ENCODE data around the gene FADS3. TPM values are rescaled to one million over a fixed set of nuclear protein-coding genes. Genes with fewer than 3 reads are reported as not detected.
A peak's percentile ranks its signal among the peaks of the same experiment; 100 is the strongest.

FADS3 gene
- total RNA-seq, 2 experiments from 2014 or later, result 10.3 to 13.9 TPM

DNA sequence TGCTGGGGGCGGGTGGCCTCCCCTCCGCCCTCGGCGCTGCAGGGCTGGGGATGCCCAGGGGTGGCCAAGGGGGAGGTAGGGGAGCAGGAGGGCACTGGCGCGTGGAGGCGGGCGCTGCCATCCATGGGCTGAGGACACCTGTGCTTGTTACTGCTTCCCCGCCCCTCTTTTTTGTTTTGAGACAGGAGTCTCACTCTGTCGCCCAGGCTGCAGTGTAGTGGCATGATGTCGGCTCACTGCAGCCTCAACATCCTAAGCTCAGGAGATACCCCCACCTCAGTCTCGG is 683 bp upstream of the FADS3 start:
- CTCF ChIA-PET, result interaction anchor here (0.9 to 3.5 kb wide), 6 partner anchors 9 to 216 kb away, joined by 3 to 14 read pairs (median 8); no protein-coding TSS in a partner anchor
- Mint-ChIP-seq H3K27me3 (no peaks in the 10 kb centered on the region), H3K4me1 (ENCODE audit: low read depth) (peaks cover 2% of the 10 kb centered on the region), H3K9me3 (no peaks in the 10 kb centered on the region), H3K4me3 (peak overlapping the region; percentile 53), H3K27ac (no peak overlapping the region), H3K36me3 (ENCODE audit: low read depth) (no peaks in the 10 kb centered on the region)
- ATAC-seq, result peak; percentile 60
- no peak for DNase-seq
- POLR2A ChIA-PET, result interaction anchor here (1.5 kb wide), 1 partner anchor 21 kb away, joined by 3 read pairs; no protein-coding TSS in a partner anchor
- intact Hi-C loops (cut with micrococcal nuclease), result no loop called here
- TF ChIP-seq, protein P1, sequence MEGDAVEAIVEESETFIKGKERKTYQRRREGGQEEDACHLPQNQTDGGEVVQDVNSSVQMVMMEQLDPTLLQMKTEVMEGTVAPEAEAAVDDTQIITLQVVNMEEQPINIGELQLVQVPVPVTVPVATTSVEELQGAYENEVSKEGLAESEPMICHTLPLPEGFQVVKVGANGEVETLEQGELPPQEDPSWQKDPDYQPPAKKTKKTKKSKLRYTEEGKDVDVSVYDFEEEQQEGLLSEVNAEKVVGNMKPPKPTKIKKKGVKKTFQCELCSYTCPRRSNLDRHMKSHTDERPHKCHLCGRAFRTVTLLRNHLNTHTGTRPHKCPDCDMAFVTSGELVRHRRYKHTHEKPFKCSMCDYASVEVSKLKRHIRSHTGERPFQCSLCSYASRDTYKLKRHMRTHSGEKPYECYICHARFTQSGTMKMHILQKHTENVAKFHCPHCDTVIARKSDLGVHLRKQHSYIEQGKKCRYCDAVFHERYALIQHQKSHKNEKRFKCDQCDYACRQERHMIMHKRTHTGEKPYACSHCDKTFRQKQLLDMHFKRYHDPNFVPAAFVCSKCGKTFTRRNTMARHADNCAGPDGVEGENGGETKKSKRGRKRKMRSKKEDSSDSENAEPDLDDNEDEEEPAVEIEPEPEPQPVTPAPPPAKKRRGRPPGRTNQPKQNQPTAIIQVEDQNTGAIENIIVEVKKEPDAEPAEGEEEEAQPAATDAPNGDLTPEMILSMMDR (IDR thresholded peaks at IDR 0.05), result no peak

DNA sequence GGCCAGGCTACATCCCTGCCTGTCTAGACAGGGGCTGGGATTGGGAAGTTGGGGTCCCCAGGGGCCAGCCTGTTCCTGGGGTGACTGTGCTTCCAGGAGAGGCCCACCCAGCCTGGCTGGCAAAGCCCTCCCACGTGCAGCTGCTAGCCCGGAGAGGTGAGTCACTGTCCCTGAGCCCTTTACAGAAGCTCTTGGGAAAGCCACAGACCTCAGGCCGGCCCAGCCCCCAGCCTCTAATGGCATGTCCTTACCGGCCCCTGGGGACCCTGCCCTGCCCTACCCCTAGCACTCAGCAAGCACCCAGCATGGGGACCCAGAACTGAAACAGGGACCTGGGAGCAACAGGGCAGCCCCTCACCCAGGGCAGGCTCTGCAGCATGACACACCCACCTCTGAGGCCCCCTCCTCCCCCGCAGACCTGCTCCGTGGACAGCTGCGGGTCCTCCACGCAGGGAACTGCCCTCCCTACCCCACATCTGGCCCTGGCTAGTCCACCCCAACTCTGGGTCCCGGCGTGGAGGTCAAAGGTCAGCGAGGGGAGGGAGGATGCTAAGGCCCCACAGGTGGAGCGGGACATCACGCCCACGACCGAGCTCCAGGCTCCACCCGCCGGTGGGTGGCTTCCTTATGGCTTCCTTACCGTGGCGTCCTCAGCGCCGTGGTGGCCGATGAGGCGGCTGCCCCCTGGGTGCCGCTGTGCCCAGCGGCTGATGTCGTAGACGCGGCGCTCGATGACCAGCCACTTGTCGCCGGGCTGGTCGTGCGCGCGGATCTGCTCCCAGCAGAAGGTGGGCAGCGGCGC is 615 bp downstream of the FADS3 start:
- DNase-seq (peak; percentile 73), ATAC-seq (peak; percentile 54)
- Mint-ChIP-seq H3K36me3 (ENCODE audit: low read depth) (no peaks in the 10 kb centered on the region), H3K4me1 (ENCODE audit: low read depth) (peaks cover 2% of the 10 kb centered on the region), H3K27ac (no peak overlapping the region), H3K9me3 (no peaks in the 10 kb centered on the region), H3K27me3 (no peaks in the 10 kb centered on the region), H3K4me3 (peak overlapping the region; percentile 77)
- TF ChIP-seq, protein P1 (IDR thresholded peaks at IDR 0.05), result no peak
- CTCF ChIA-PET, result interaction anchor here (0.7 to 3.5 kb wide), 5 partner anchors 14 to 233 kb away, joined by 3 to 14 read pairs (median 4); partner anchors contain the start of gene INCENP
- intact Hi-C loops (cut with micrococcal nuclease), result no loop called here
- POLR2A ChIA-PET, result interaction anchor here (0.6 to 1.5 kb wide), 5 partner anchors 20 to 228 kb away, joined by 3 to 4 read pairs (median 3); no protein-coding TSS in a partner anchor

DNA sequence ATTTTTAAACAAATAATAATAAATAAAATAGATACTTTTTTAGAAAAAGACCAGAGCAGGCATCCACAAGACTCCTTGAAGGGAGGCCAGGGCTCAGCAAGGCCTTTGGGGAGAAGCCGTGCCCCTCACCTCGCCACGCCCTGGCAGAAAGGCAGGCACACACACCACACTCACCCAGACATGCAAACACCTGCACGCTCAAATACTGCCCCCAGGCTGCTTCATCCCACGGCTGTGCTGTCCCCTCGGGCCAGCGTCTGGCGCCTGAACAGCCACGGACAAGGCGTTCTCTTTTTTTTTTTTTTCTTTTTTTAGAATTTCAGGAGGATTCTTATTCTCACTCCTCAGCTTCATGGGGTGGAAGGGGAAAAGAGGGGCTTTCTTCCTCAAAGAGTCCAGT is 1.5 kb downstream of the FADS3 start:
- ATAC-seq (no peak), DNase-seq (no peak)
- no peaks in the 10 kb centered on the region for H3K36me3 Mint-ChIP-seq (ENCODE audit: low read depth)
- TF ChIP-seq, protein P1 (IDR thresholded peaks at IDR 0.05), result no peak
- no peak overlapping the region for H3K4me3 Mint-ChIP-seq
- intact Hi-C loops (cut with micrococcal nuclease), result no loop called here
- no peaks in the 10 kb centered on the region for H3K9me3 Mint-ChIP-seq
- no peaks in the 10 kb centered on the region for H3K27me3 Mint-ChIP-seq
- ChIA-PET CTCF (interaction anchor here (0.8 to 5.3 kb wide), 4 partner anchors 8 to 218 kb away, joined by 3 to 28 read pairs (median 13); no protein-coding TSS in a partner anchor), POLR2A (interaction anchor here (0.6 to 1.2 kb wide), 3 partner anchors 74 to 216 kb away, joined by 3 to 4 read pairs (median 3); no protein-coding TSS in a partner anchor)
- no peak overlapping the region for H3K27ac Mint-ChIP-seq
- peaks cover 2% of the 10 kb centered on the region for H3K4me1 Mint-ChIP-seq (ENCODE audit: low read depth)

DNA sequence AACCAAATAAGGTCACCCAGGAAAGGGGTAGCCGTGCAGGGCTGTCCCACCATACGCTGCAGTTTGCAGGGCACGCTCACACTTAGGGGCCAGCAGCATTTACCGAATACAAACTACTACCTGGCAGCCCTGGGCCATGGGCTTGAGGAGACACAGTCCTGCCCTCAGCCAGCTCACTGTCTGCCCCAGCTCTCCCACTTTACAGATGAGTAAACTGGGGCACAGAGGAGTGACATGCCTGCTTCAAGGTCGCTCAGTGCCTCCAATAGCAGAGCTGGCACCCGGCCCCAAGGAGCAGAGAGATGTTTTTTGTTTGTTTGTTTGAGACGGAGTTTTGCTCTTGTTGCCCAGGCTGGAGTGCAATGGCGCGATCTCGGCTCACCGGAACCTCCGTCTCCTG is 2.8 kb downstream of the FADS3 start:
- TF ChIP-seq, protein P1 (IDR thresholded peaks at IDR 0.05), result no peak
- no peak overlapping the region for H3K27ac Mint-ChIP-seq
- no peak for DNase-seq
- H3K27me3 Mint-ChIP-seq, result no peaks in the 10 kb centered on the region
- CTCF ChIA-PET, result interaction anchor here (0.9 to 5.3 kb wide), 2 partner anchors 9 to 14 kb away, joined by 3 to 28 read pairs; no protein-coding TSS in a partner anchor
- ATAC-seq, result no peak
- POLR2A ChIA-PET, result no interaction called here
- H3K4me3 Mint-ChIP-seq, result no peak overlapping the region
- peaks cover 2% of the 10 kb centered on the region for H3K4me1 Mint-ChIP-seq (ENCODE audit: low read depth)
- no peaks in the 10 kb centered on the region for H3K9me3 Mint-ChIP-seq
- intact Hi-C loops (cut with micrococcal nuclease), result no loop called here
- no peaks in the 10 kb centered on the region for H3K36me3 Mint-ChIP-seq (ENCODE audit: low read depth)

Data from activated CD8-positive, alpha-beta T cell treated with anti-CD3 and anti-CD28 coated beads for 36 hours (primary cell).